GM12878 (cell line): Measurements from ENCODE around the gene SEMA5A. TPM values are rescaled to one million over a fixed set of nuclear protein-coding genes. Genes with fewer than 3 reads are reported as not detected.

Experiments
- ATAC-seq: fragments of 200-7000 bp; cut with Tn5 transposase; 3 replicates; pipeline ENCODE4 v1.9.1; 2020; ENCODE audit warnings: mild to moderate bottlenecking, moderate library complexity
- BruUV-seq: library from RNA; stranded (reverse); fragments of 400-500 nt; replicated peaks from 2 replicates; lab custom pipeline; 2021; lab: Mats Ljungman, UMichigan
- CTCF ChIA-PET: fragments of 300-600 bp; sonication (Branson Sonifier 250); formaldehyde crosslinking; extraction: SDS; loops from one replicate; lab custom pipeline; 2021; ENCODE audit warnings: inconsistent platforms; lab: Yijun Ruan, JAX
- POLR2A ChIA-PET: fragments of 350-600 bp; formaldehyde crosslinking; extraction: SDS; loops from one replicate; lab custom pipeline; 2021; ENCODE audit warnings: inconsistent platforms; lab: Charles Lee
- RAD21 ChIA-PET: fragments of 300-600 bp; sonication (Branson Sonifier 250); formaldehyde crosslinking; loops from one replicate; lab custom pipeline; 2023; ENCODE audit warnings: antibody characterized with exemption; ENCODE audit not compliant: unreplicated experiment; lab: Charles Lee
- SMC1A ChIA-PET: fragments of 300-600 bp; sonication (Branson Sonifier 250); formaldehyde crosslinking; loops from one replicate; lab custom pipeline; 2023; ENCODE audit not compliant: unreplicated experiment, uncharacterized antibody; lab: Charles Lee
- DNase-seq: peaks from one replicate; pipeline ENCODE4 v3.0.0-alpha.2; 2011; ENCODE audit warnings: low read depth, low spot score
- FAIRE-seq: peaks from 3 replicates; lab custom pipeline; 2011; peaks lifted over from hg19 to GRCh38; lab: Jason Lieb, UNC
- H2AFZ ChIP-seq: 2 replicates; pipeline ENCODE4 v1.6.0; 2011; ENCODE audit warnings: low read depth, low read length, control low read depth; ENCODE audit not compliant: control insufficient read depth
- H3K27ac ChIP-seq: 2 replicates; pipeline ENCODE4 v1.5.1; 2011; ENCODE audit warnings: control low read depth; ENCODE audit not compliant: control insufficient read depth, insufficient read depth
- H3K27me3 ChIP-seq, 2 experiments: replicated peaks in 1 of 2; 2 replicates each; pipeline versions ENCODE4 v1.6.0 to v1.6.1; 2011; ENCODE audit warnings: low read length in 1 of 2; ENCODE audit not compliant: control insufficient read depth in 2 of 2, insufficient read depth in 2 of 2
- H3K36me3 ChIP-seq, 2 experiments: 2 replicates each; pipeline ENCODE4 v1.5.1; 2011; ENCODE audit warnings: low read length in 1 of 2; ENCODE audit not compliant: control insufficient read depth in 2 of 2, insufficient read depth in 2 of 2
- H3K4me1 ChIP-seq: 2 replicates; pipeline ENCODE4 v1.6.1; 2011; ENCODE audit warnings: mild to moderate bottlenecking, low read length, moderate library complexity, mixed read lengths; ENCODE audit not compliant: control insufficient read depth, insufficient read depth
- H3K4me2 ChIP-seq: 2 replicates; pipeline ENCODE4 v1.6.0; 2011; ENCODE audit warnings: control low read depth; ENCODE audit not compliant: control insufficient read depth, insufficient read depth
- H3K4me3 ChIP-seq: fragments of 200-600 bp; sonication (generic); 2 replicates; pipeline ENCODE4 v1.5.1; 2016
- H3K79me2 ChIP-seq: 2 replicates; pipeline ENCODE4 v1.6.0; 2011; ENCODE audit warnings: low read length; ENCODE audit not compliant: control insufficient read depth, insufficient read depth
- H3K9ac ChIP-seq: 2 replicates; pipeline ENCODE4 v1.8.0; 2011; ENCODE audit warnings: low read length, control low read depth, mixed read lengths; ENCODE audit not compliant: control insufficient read depth, insufficient read depth
- H3K9me3 ChIP-seq: replicated peaks from 3 replicates; pipeline ENCODE4 v1.5.1; 2011; ENCODE audit warnings: mild to moderate bottlenecking, low read length; ENCODE audit not compliant: control insufficient read depth, insufficient read depth
- H4K20me1 ChIP-seq: 2 replicates; pipeline ENCODE4 v1.6.0; 2011; ENCODE audit not compliant: control insufficient read depth, insufficient read depth
- ATF3 ChIP-seq: IDR thresholded peaks from 2 replicates; pipeline ENCODE4 v1.6.1; 2011; ENCODE audit warnings: low read depth, mild to moderate bottlenecking, low read length, moderate library complexity, borderline replicate concordance; ENCODE audit errors: extremely low read depth
- BCL3 ChIP-seq: IDR thresholded peaks from 2 replicates; pipeline ENCODE4 v1.6.1; 2011; ENCODE audit warnings: borderline replicate concordance, low read depth, mild to moderate bottlenecking, moderate library complexity, low read length; ENCODE audit not compliant: insufficient read depth, poor library complexity, severe bottlenecking
- CREM ChIP-seq: IDR thresholded peaks from 2 replicates; pipeline ENCODE4 v1.6.1; 2014; ENCODE audit warnings: antibody characterized with exemption, low read depth
- HDAC6 ChIP-seq: fragments of 200-600 bp; sonication (generic); IDR thresholded peaks from one replicate; pipeline ENCODE4 v1.8.0; 2017; ENCODE audit warnings: antibody characterized with exemption; ENCODE audit not compliant: unreplicated experiment
- IKZF2 ChIP-seq, 2 experiments: fragments of 450-650 bp; IDR thresholded peaks; 2 replicates each; pipeline ENCODE4 v1.6.1; 2017; ENCODE audit warnings: mild to moderate bottlenecking in 2 of 2, moderate library complexity in 2 of 2
- IRF3 ChIP-seq: fragments of 450-650 bp; IDR thresholded peaks from 2 replicates; pipeline ENCODE4 v1.6.1; 2014; ENCODE audit warnings: mild to moderate bottlenecking
- IRF4 ChIP-seq: IDR thresholded peaks from 2 replicates; pipeline ENCODE4 v1.6.1; 2011; ENCODE audit warnings: low read depth, low read length
- JUNB ChIP-seq: IDR thresholded peaks from 2 replicates; pipeline ENCODE4 v1.6.1; 2016; ENCODE audit warnings: antibody characterized with exemption, mild to moderate bottlenecking
- MAX ChIP-seq: IDR thresholded peaks from 2 replicates; pipeline ENCODE4 v1.6.1; 2012; ENCODE audit warnings: low read depth, low read length, improper control_type of control experiment
- POLR2A ChIP-seq: IDR thresholded peaks from 2 replicates; pipeline ENCODE4 v1.6.1; 2011; ENCODE audit warnings: low read depth, mild to moderate bottlenecking, low read length
- RCOR1 ChIP-seq: conservative IDR thresholded peaks from 2 replicates; pipeline ENCODE4 v1.6.1; 2012; ENCODE audit warnings: low read depth, low read length, improper control_type of control experiment
- TAF1 ChIP-seq: IDR thresholded peaks from 2 replicates; pipeline ENCODE4 v1.6.1; 2011; ENCODE audit warnings: mild to moderate bottlenecking, low read depth, low read length, borderline replicate concordance
- ZBTB4 ChIP-seq: fragments of 450-650 bp; formaldehyde crosslinking; IDR thresholded peaks from 2 replicates; pipeline ENCODE4 v1.4.0; 2022; ENCODE audit warnings: mild to moderate bottlenecking, moderate library complexity
- ZNF384 ChIP-seq: IDR thresholded peaks from 2 replicates; pipeline ENCODE4 v1.6.1; 2012; ENCODE audit warnings: low read depth, mild to moderate bottlenecking, low read length, improper control_type of control experiment, borderline replicate concordance
- ZNF592 ChIP-seq: fragments of 450-650 bp; IDR thresholded peaks from 2 replicates; pipeline ENCODE4 v1.6.1; 2017; ENCODE audit warnings: mild to moderate bottlenecking, moderate library complexity
- in situ Hi-C: fragments of 300-500 bp; cut with MboI; formaldehyde crosslinking; loops from 9 replicates; pipeline ENCODE4 v1.14.3; 2018; ENCODE audit warnings: mixed read lengths
- intact Hi-C: fragments of 100-400 bp; cut with micrococcal nuclease; formaldehyde crosslinking; loops from one replicate; pipeline ENCODE4 v1.14.2; 2022; ENCODE audit not compliant: unreplicated experiment
- polyA plus RNA-seq, 11 experiments: library from polyadenylated mRNA; depleted of rRNA in 4 of 11; unstranded in 6 of 11; stranded (reverse) in 5 of 11; fragments of >200 nt; fragmentation: Nextera tagmentation in 4 of 11; fragmentation: Illumina TruSeq in 1 of 11; extraction: Ambion mirVana in 4 of 11; extraction: Trizol in 1 of 11; gene quantifications; 1 replicate in 1 of 11; 2 replicates in 10 of 11; pipeline versions ENCODE4 v1.2.1 to v1.2.3, GENCODE V29; 2011 to 2016; ENCODE audit warnings: inconsistent platforms in 2 of 11, missing spikeins in 2 of 11, low read depth in 1 of 11
- total RNA-seq, 4 experiments: library from RNA; depleted of rRNA in 3 of 4; stranded (reverse); fragments of >200 nt in 3 of 4; fragmentation: Illumina TruSeq in 1 of 4; extraction: Trizol in 1 of 4; gene quantifications; 2 replicates each; pipeline versions ENCODE4 v1.2.1 to v1.2.3, GENCODE V29; 2013 to 2021

SEMA5A gene
- total and polyA plus RNA-seq, 10 of the 15 experiments (the other 5 are each of a cell fraction or from before 2014, with no cell fraction given): 0.03 to 2.4 (median 0.09) TPM; not detected in 1

GRCh38 chr5:9176641-9177040, 369.2 kb downstream of the SEMA5A start:
- DNase-seq (no peak), ATAC-seq (no peak), FAIRE-seq (no peak)
- Histone ChIP-seq H3K9ac (no peak overlapping the region), H3K4me3 (no peak overlapping the region), H3K27ac (no peak overlapping the region), H3K27me3 (no peaks in the 10 kb centered on the region), H3K4me1 (no peaks in the 10 kb centered on the region), H3K4me2 (no peak overlapping the region), H3K36me3 (no peaks in the 10 kb centered on the region), H3K79me2 (no peaks in the 10 kb centered on the region), H4K20me1 (no peaks in the 10 kb centered on the region), H3K9me3 (no peaks in the 10 kb centered on the region; the same call in 2 of the 3 replicates), H2AFZ (no peak overlapping the region)
- ChIA-PET POLR2A (no interaction called here), CTCF (no interaction called here), SMC1A (interaction anchor here (0.6 kb wide), 1 partner anchor 1070 kb away, joined by 3 read pairs; no protein-coding TSS in a partner anchor), RAD21 (no interaction called here)
- intact Hi-C loops: no loop called here
- in situ Hi-C loops: no loop called here
- no TSS peak for BruUV-seq
- no peak for TF ChIP-seq HDAC6
- no peak for TF ChIP-seq IRF4
- no peak for TF ChIP-seq RCOR1
- no peak for TF ChIP-seq BCL3
- TF ChIP-seq ZNF592: no peak
- TF ChIP-seq POLR2A: no peak
- no peak for TF ChIP-seq IRF3
- TF ChIP-seq CREM: no peak
- TF ChIP-seq ATF3: no peak
- TF ChIP-seq TAF1: no peak
- no peak for TF ChIP-seq MAX
- no peak for TF ChIP-seq ZNF384
- no peak for TF ChIP-seq IKZF2 (IDR thresholded peaks at IDR 0.05)
- TF ChIP-seq JUNB: no peak
- TF ChIP-seq ZBTB4 (CRISPR knock-in tag): no peak
